ENCODE measurements around the gene CST9L.

DNA sequence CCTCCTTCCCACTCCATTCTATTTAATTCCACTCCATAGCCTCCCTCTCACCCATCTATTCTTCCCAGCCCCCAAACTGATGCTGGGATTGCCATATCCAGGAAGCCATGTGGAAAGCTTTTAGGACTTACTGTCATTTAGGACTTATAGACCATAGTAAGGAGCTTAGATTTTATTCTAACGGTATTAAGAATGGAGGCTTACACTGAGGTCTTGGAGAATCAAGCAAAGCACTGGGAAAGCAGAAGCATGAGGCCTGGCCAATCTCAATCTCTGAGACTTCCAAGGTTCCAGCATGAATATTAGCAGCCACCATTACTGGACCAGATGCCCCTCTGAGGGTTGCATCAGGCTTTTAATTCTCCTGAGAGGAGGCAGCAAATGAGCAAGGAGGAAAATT lies 36.0 kb upstream of the CST9L start:
- no peak for TF ChIP-seq POLR2A (IDR thresholded peaks at IDR 0.05)
- TF ChIP-seq, protein P1, sequence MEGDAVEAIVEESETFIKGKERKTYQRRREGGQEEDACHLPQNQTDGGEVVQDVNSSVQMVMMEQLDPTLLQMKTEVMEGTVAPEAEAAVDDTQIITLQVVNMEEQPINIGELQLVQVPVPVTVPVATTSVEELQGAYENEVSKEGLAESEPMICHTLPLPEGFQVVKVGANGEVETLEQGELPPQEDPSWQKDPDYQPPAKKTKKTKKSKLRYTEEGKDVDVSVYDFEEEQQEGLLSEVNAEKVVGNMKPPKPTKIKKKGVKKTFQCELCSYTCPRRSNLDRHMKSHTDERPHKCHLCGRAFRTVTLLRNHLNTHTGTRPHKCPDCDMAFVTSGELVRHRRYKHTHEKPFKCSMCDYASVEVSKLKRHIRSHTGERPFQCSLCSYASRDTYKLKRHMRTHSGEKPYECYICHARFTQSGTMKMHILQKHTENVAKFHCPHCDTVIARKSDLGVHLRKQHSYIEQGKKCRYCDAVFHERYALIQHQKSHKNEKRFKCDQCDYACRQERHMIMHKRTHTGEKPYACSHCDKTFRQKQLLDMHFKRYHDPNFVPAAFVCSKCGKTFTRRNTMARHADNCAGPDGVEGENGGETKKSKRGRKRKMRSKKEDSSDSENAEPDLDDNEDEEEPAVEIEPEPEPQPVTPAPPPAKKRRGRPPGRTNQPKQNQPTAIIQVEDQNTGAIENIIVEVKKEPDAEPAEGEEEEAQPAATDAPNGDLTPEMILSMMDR (IDR thresholded peaks at IDR 0.05) = no peak
